Panc1 (cell line): ENCODE data around the gene PPP1R14B. TPM values are rescaled to one million over a fixed set of nuclear protein-coding genes. Genes with fewer than 3 reads are reported as not detected.

ENCODE experiments used
- ATAC-seq: fragments of 200-7000 bp; cut with Tn5 transposase; 2 replicates; pipeline ENCODE4 v1.9.1; 2020; ENCODE audit warnings: mild to moderate bottlenecking, moderate library complexity
- BruUV-seq: library from RNA; stranded (reverse); fragments of 400-500 nt; replicated peaks from 2 replicates; lab custom pipeline; 2021; lab: Mats Ljungman, UMichigan
- CTCF ChIA-PET: fragments of 300-600 bp; sonication (Branson Sonifier 250); formaldehyde crosslinking; loops from one replicate; lab custom pipeline; 2022; ENCODE audit warnings: antibody characterized with exemption; lab: Charles Lee
- POLR2A ChIA-PET: fragments of 300-600 bp; sonication (Branson Sonifier 250); formaldehyde crosslinking; loops from one replicate; lab custom pipeline; 2022; ENCODE audit warnings: antibody characterized with exemption; lab: Charles Lee
- DNase-seq: peaks from one replicate; pipeline ENCODE4 v3.0.0-alpha.2; 2010; ENCODE audit warnings: low read depth, low spot score
- H3K27ac ChIP-seq: 2 replicates; pipeline ENCODE4 v1.5.1; 2011; ENCODE audit warnings: mild to moderate bottlenecking, low read length, inconsistent platforms
- H3K27me3 ChIP-seq: fragments of 200-500 bp; sonication (Bioruptor generic); 2 replicates; pipeline ENCODE4 v1.6.0; 2014; ENCODE audit warnings: low read length, inconsistent platforms; ENCODE audit not compliant: control insufficient read depth, insufficient read depth
- H3K36me3 ChIP-seq: fragments of 200-500 bp; sonication (Bioruptor generic); 2 replicates; pipeline ENCODE4 v1.5.1; 2014; ENCODE audit warnings: inconsistent platforms, mild to moderate bottlenecking, low read length, moderate library complexity; ENCODE audit not compliant: control insufficient read depth, insufficient read depth
- H3K4me1 ChIP-seq: 2 replicates; pipeline ENCODE4 v1.5.1; 2011; ENCODE audit warnings: inconsistent platforms, mild to moderate bottlenecking, low read length, moderate library complexity; ENCODE audit not compliant: control insufficient read depth, insufficient read depth
- H3K4me3 ChIP-seq, 2 experiments: 2 replicates each; pipeline ENCODE4 v1.5.1; 2011 to 2012; ENCODE audit warnings: low read depth in 2 of 2, low read length in 2 of 2, mild to moderate bottlenecking in 2 of 2, inconsistent platforms in 1 of 2, moderate library complexity in 1 of 2
- H3K9me3 ChIP-seq: fragments of 200-500 bp; sonication (Bioruptor generic); 2 replicates; pipeline ENCODE4 v1.5.1; 2014; ENCODE audit warnings: low read depth, mild to moderate bottlenecking, inconsistent platforms, low read length, moderate library complexity; ENCODE audit not compliant: control insufficient read depth, insufficient read depth
- CTCF ChIP-seq: fragments of 450-650 bp; IDR thresholded peaks from 2 replicates; pipeline ENCODE4 v1.5.1; 2017; ENCODE audit warnings: mild to moderate bottlenecking
- POLR2AphosphoS5 ChIP-seq: IDR thresholded peaks from 2 replicates; pipeline ENCODE4 v1.6.1; 2012; ENCODE audit warnings: mild to moderate bottlenecking, low read depth, low read length, moderate library complexity
- REST ChIP-seq, 2 experiments: IDR thresholded peaks; 2 replicates each; pipeline ENCODE4 v1.6.1; 2011 to 2012; ENCODE audit warnings: low read depth in 2 of 2, control low read depth in 1 of 2, low read length in 1 of 2, mild to moderate bottlenecking in 1 of 2, moderate library complexity in 1 of 2; ENCODE audit not compliant: insufficient read depth in 1 of 2
- SIN3A ChIP-seq: IDR thresholded peaks from 2 replicates; pipeline ENCODE4 v1.6.1; 2012; ENCODE audit warnings: low read depth, mild to moderate bottlenecking, low read length, moderate library complexity, borderline replicate concordance; ENCODE audit not compliant: insufficient read depth
- TCF7L2 ChIP-seq: IDR thresholded peaks from 2 replicates; pipeline ENCODE4 v1.6.1; 2011; ENCODE audit warnings: mild to moderate bottlenecking, low read depth, low read length, inconsistent platforms
- in situ Hi-C: cut with HindIII; loops from 2 replicates; pipeline ENCODE4 v1.10.0; 2016; ENCODE audit warnings: low sequenced_read_pairs, low pct_unique_long_range_greater_than_20kb
- intact Hi-C: fragments of 100-400 bp; cut with micrococcal nuclease; formaldehyde crosslinking; loops from one replicate; pipeline ENCODE4 v1.10.0; 2022; ENCODE audit not compliant: unreplicated experiment
- total RNA-seq: library from RNA; stranded (reverse); gene quantifications from one replicate; pipeline ENCODE4 v1.2.1, GENCODE V29; 2021; ENCODE audit not compliant: unreplicated experiment

The PPP1R14B gene
- total RNA-seq, 1 experiment from 2014 or later: 261 TPM

GRCh38 chr11:64225608-64226506, 20.9 kb downstream of the PPP1R14B start, which contains the start of the genes NUDT22 and TRPT1:
TSS of gene NUDT22 (plus strand) at chr11:64226274. CDS start at chr11:64226653, 379 bp downstream.
TSS of gene TRPT1 (minus strand) at chr11:64226186. CDS start at chr11:64225860, 326 bp downstream.
- peaks cover 2% of the 10 kb centered on the region for H3K36me3 ChIP-seq
- H3K27me3 ChIP-seq: no peaks in the 10 kb centered on the region
- DNase-seq (no peak), ATAC-seq (peak; percentile 81)
- POLR2A ChIA-PET: interaction anchor here (0.6 kb wide), 1 partner anchor 64 kb away, joined by 5 read pairs; no protein-coding TSS in a partner anchor
- peak within 1 kb of the TSS; percentile 90 for H3K27ac ChIP-seq
- no peak; the same call in 1 of the 2 replicates for TF ChIP-seq CTCF
- TF ChIP-seq POLR2AphosphoS5: peak; percentile 83
- TF ChIP-seq REST (IDR thresholded peaks at IDR 0.05; ENCODE audit: insufficient read depth in 1 of 2, low read depth in 2 of 2, low read length in 1 of 2): no peak
- TF ChIP-seq TCF7L2: no peak
- peak; percentile 88 for TF ChIP-seq SIN3A
- TSS peak; percentile 64 for BruUV-seq
- in situ Hi-C loops (no loop called here), intact Hi-C loops (no loop called here)
- no peaks in the 10 kb centered on the region for H3K9me3 ChIP-seq
- peaks cover 18% of the 10 kb centered on the region for H3K4me1 ChIP-seq
- H3K4me3 ChIP-seq: peak within 1 kb of the TSS; percentile 76 to 86
- CTCF ChIA-PET: interaction anchor here (0.7 kb wide), 1 partner anchor 11 kb away, joined by 3 read pairs; no protein-coding TSS in a partner anchor

- peak overlapping the region; percentile 90 for H3K27ac ChIP-seq
These were observed 21.7 kb downstream of the PPP1R14B start for GRCh38 chr11:64224891-64225607.

More at GRCh38 chr11:64224891-64225607, 21.7 kb downstream of the PPP1R14B start:
- intact Hi-C loops (no loop called here), in situ Hi-C loops (no loop called here)
- peak overlapping the region; percentile 76 to 86 for H3K4me3 ChIP-seq
- no TSS peak for BruUV-seq
- DNase-seq (no peak), ATAC-seq (no peak)
- H3K4me1 ChIP-seq: peaks cover 18% of the 10 kb centered on the region
- no peaks in the 10 kb centered on the region for H3K9me3 ChIP-seq
- POLR2A ChIA-PET: no interaction called here
- H3K36me3 ChIP-seq: peaks cover 2% of the 10 kb centered on the region
- CTCF ChIA-PET: interaction anchor here (0.5 to 0.7 kb wide), 2 partner anchors 11 to 70 kb away, joined by 3 to 6 read pairs; no protein-coding TSS in a partner anchor
- no peaks in the 10 kb centered on the region for H3K27me3 ChIP-seq
- TF ChIP-seq POLR2AphosphoS5: no peak
- no peak for TF ChIP-seq SIN3A
- TF ChIP-seq REST (IDR thresholded peaks at IDR 0.05; ENCODE audit: insufficient read depth in 1 of 2, low read depth in 2 of 2, low read length in 1 of 2): no peak
- TF ChIP-seq TCF7L2: no peak
- TF ChIP-seq CTCF: no peak
